Mucosa of rectum (tissue), 2 donors: ENCODE data around the gene KRABD2.
"Not testable (repeated sequence)": the region's sequence is repeated elsewhere in the genome, so short reads cannot be mapped to it uniquely, and the experiment has no call there.

Experiments
- H3K27ac ChIP-seq, 2 donors: one replicate each; pipeline ENCODE4 v1.7.0; 2013; ENCODE audit warnings: inconsistent platforms in 2 of 2, low read depth in 2 of 2, low read length in 2 of 2
- H3K27me3 ChIP-seq, 2 donors: one replicate each; pipeline ENCODE4 v1.7.0; 2013; ENCODE audit warnings: low read length in 2 of 2; ENCODE audit not compliant: control insufficient read depth in 2 of 2, insufficient read depth in 2 of 2
- H3K36me3 ChIP-seq, 2 donors: one replicate each; pipeline ENCODE4 v1.7.0; 2013; ENCODE audit warnings: low read length in 2 of 2; ENCODE audit not compliant: control insufficient read depth in 2 of 2, insufficient read depth in 2 of 2
- H3K4me1 ChIP-seq, 2 donors: one replicate each; pipeline ENCODE4 v1.7.0; 2013; ENCODE audit warnings: low read length in 2 of 2, mild to moderate bottlenecking in 1 of 2; ENCODE audit not compliant: control insufficient read depth in 2 of 2, insufficient read depth in 2 of 2
- H3K4me3 ChIP-seq, 2 donors: one replicate each; pipeline ENCODE4 v1.7.0; 2013; ENCODE audit warnings: low read length in 2 of 2
- H3K9ac ChIP-seq, 2 donors: one replicate each; pipeline ENCODE4 v1.7.0; 2013; ENCODE audit warnings: low read length in 2 of 2, low read depth in 1 of 2, mild to moderate bottlenecking in 1 of 2
- H3K9me3 ChIP-seq, 2 donors: one replicate each; pipeline ENCODE4 v1.7.0; 2013; ENCODE audit warnings: low read length in 2 of 2; ENCODE audit not compliant: control insufficient read depth in 2 of 2
- donor health status: healthy.
- donor health status: Normal muscosa, but diverticular disease.

KRABD2 gene

DNA sequence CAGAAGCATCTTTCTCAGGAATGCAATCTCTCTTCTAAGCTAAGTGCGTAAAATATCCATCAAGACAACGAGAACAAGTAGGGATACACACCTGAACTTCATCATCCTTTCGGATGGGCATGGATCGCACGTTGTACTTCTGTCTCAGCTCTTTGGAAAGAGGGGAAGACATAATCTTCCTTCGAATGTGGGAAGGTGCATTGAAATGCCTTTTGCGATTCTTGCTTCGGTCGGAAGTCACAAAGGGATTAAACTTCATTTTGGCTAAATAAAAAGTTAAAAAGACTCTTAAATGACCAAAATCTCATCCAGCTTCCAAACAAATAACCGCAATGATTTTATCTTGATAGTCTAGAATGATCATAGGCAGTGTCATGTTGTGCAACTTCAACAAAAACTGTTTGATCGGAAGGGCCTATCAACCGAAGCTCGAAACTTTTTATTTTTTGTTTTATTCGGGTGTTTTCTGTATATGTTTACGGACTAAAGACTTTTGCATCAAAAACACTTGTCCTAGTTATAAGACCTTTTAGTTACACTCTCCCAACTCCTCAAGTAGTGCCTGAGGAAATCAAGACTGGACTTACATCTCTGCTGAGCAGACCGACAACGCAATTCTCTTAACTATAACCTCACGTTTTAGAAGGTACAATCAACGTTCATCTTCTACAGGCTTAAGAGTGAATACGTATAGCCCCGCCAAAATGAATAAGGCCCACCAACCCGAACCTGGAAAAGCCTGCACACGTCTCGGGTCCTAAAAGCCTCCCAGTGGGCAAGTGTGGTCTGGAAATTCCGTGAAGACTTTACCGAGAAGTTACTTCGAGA lies 5.8 kb upstream of the KRABD2 start:
- Histone ChIP-seq H3K4me1 (peaks cover 16 to 21% of the 10 kb centered on the region in 2 donors), H3K9me3 (no peaks in the 10 kb centered on the region), H3K9ac (peak overlapping the region; percentile 72 to 93), H3K4me3 (peak overlapping the region; percentile 83 to 96), H3K36me3 (peaks cover 27 to 37% of the 10 kb centered on the region in 2 donors), H3K27ac (peak overlapping the region; percentile 62 to 94), H3K27me3 (no peaks in the 10 kb centered on the region)

GRCh38 chr17:8380049-8380448 lies 3.5 kb upstream of the KRABD2 start:
- no peaks in the 10 kb centered on the region for H3K9me3 ChIP-seq
- peaks cover 27 to 41% of the 10 kb centered on the region in 2 donors for H3K36me3 ChIP-seq
- H3K4me3 ChIP-seq, result no peak overlapping the region
- H3K9ac ChIP-seq, result no peak overlapping the region
- peaks cover 33 to 34% of the 10 kb centered on the region in 2 donors for H3K4me1 ChIP-seq
- H3K27me3 ChIP-seq, result no peaks in the 10 kb centered on the region
- H3K27ac ChIP-seq, result no peak overlapping the region

DNA sequence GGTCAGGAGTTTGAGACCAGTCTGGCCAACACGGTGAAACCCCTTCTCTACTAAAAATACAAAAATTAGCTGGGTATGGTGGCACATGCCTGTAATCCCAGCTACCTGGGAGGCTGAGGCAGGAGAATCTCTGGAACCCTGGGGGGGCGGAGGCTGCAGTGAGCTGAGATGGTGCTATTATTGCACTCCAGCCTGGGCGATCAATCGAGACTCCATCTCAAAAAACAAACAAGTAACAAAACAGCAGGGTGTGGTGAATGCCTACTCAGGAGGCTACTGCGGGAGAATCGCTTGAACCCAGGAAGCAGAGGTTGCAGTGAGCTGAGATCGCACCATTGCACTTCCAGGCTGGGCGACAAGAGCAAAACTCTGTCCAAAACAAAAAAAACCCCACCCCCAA lies 1.6 kb upstream of the KRABD2 start:
- peaks cover 28 to 34% of the 10 kb centered on the region in 2 donors for H3K4me1 ChIP-seq

GRCh38 chr17:8377422-8377821 lies 918 bp upstream of the KRABD2 start:
- no peaks in the 10 kb centered on the region for H3K9me3 ChIP-seq
- H3K4me1 ChIP-seq, result peaks cover 28 to 34% of the 10 kb centered on the region in 2 donors
- H3K9ac ChIP-seq, result no peak overlapping the region
- no peaks in the 10 kb centered on the region for H3K27me3 ChIP-seq
- peak overlapping the region in 1 of 2 donors; percentile 86 for H3K27ac ChIP-seq
- H3K4me3 ChIP-seq, result no peak overlapping the region
- peaks cover 27 to 41% of the 10 kb centered on the region in 2 donors for H3K36me3 ChIP-seq

More for the DNA sequence above, 1.6 kb upstream of the KRABD2 start:
- H3K36me3 ChIP-seq, result peaks cover 27 to 41% of the 10 kb centered on the region in 2 donors
- not testable (repeated sequence) for H3K27me3 ChIP-seq, H3K27ac ChIP-seq, H3K9me3 ChIP-seq, H3K9ac ChIP-seq, H3K4me3 ChIP-seq

DNA sequence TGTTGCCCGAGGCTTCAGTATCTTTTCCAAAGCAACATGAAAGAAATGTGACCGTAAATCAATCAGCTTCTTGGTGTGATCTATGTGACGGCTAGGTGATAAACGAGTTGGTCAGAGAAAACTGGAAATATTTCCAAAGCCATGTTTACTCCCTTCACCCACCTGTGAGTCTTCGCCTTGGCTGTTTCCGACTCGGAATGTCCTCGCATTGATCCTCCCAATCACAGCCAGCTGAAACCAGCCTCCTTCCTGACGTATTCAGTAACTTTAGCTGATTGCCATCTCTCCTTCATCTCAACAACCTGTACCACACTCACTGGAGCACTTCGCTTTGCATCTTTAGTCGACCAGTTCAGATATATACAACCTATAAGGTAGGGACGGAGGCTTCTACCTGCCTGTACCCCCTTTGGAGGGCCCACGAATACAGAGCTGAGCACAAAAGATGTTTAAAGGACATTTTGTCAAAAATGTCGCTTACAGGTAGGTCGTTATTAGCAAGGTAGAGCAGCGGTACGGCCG lies 705 bp downstream of the KRABD2 start:
- Histone ChIP-seq H3K4me1 (peaks cover 15 to 19% of the 10 kb centered on the region in 2 donors), H3K27ac (peak overlapping the region; percentile 86 to 91), H3K9me3 (no peaks in the 10 kb centered on the region), H3K9ac (peak overlapping the region; percentile 85 to 90), H3K27me3 (no peaks in the 10 kb centered on the region), H3K36me3 (peaks cover 27 to 37% of the 10 kb centered on the region in 2 donors), H3K4me3 (peak overlapping the region; percentile 84 to 96)

- H3K9ac ChIP-seq, H3K4me3 ChIP-seq, H3K27me3 ChIP-seq, H3K27ac ChIP-seq, H3K9me3 ChIP-seq: not testable (repeated sequence)
- Histone ChIP-seq H3K36me3 (peaks cover 17 to 30% of the 10 kb centered on the region in 2 donors), H3K4me1 (peaks cover 12 to 17% of the 10 kb centered on the region in 2 donors)
Observed at GRCh38 chr17:8373856-8374255, 2.6 kb downstream of the KRABD2 start.

GRCh38 chr17:8372422-8372821 lies 4.1 kb downstream of the KRABD2 start:
- no peak overlapping the region for H3K4me3 ChIP-seq
- H3K36me3 ChIP-seq, result peaks cover 12 to 17% of the 10 kb centered on the region in 2 donors
- no peaks in the 10 kb centered on the region for H3K27me3 ChIP-seq
- H3K4me1 ChIP-seq, result peaks cover 12 to 17% of the 10 kb centered on the region in 2 donors
- H3K27ac ChIP-seq, result no peak overlapping the region
- H3K9me3 ChIP-seq, result no peaks in the 10 kb centered on the region
- no peak overlapping the region for H3K9ac ChIP-seq

GRCh38 chr17:8371786-8372185 lies 4.7 kb downstream of the KRABD2 start:
- Histone ChIP-seq H3K27ac (no peak overlapping the region), H3K27me3 (no peaks in the 10 kb centered on the region), H3K4me1 (peaks cover 9 to 15% of the 10 kb centered on the region in 2 donors)

DNA sequence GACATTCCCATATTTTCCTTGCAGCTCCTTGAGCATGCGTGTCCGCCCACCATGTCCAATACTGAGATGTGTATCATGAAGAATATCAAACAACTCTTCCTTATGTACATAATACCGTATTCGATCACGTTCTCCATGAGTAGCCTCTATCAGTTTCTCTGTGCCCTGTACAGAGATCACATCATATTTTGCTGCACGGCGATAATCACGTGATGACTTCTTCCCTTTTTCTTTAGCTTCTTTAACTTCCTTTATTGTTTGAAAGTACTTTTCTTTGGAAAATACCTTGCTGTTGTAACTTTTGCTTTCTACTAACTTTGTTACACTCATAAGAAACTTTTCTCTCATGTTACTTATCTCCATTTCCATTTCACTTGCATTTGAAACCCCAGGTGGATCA lies 6.6 kb downstream of the KRABD2 start:
- Histone ChIP-seq H3K27me3 (no peaks in the 10 kb centered on the region), H3K9ac (no peak overlapping the region), H3K4me3 (no peak overlapping the region), H3K4me1 (no peaks in the 10 kb centered on the region), H3K36me3 (peaks cover 12% of the 10 kb centered on the region in 2 donors), H3K9me3 (no peaks in the 10 kb centered on the region), H3K27ac (no peak overlapping the region)

More at GRCh38 chr17:8371786-8372185, 4.7 kb downstream of the KRABD2 start:
- Histone ChIP-seq H3K9me3 (no peaks in the 10 kb centered on the region), H3K36me3 (peaks cover 12% of the 10 kb centered on the region in 2 donors), H3K9ac (no peak overlapping the region), H3K4me3 (no peak overlapping the region)

DNA sequence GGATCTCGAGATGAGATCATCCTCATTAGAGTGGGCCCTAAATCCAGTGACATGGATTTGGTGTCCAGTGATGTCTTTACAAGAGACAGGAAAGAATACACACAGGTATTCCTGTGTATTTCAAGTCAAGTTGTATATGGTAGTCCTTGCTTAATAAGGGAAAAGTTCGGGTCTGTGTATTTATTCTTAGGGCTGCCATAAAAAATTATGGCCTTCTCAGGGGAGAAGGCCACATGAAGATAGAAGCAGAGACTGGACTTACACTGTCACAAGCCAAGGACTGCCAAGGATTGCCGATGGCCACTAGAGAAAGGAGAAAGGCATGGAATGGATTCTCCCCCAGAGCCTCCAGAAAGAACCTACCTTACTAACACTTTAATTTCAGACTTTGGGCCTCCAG lies 8.3 kb downstream of the KRABD2 start:
- H3K9me3 ChIP-seq, result no peaks in the 10 kb centered on the region
- H3K27ac ChIP-seq, result no peak overlapping the region
- H3K9ac ChIP-seq, result no peak overlapping the region
- H3K27me3 ChIP-seq, result no peaks in the 10 kb centered on the region
- H3K4me1 ChIP-seq, result no peaks in the 10 kb centered on the region
- peaks cover 12 to 15% of the 10 kb centered on the region in 2 donors for H3K36me3 ChIP-seq
- H3K4me3 ChIP-seq, result no peak overlapping the region
